A549 (cell line): ENCODE measurements around the gene GRIK4.

Experiments used
- CEBPB ChIP-seq, 2 experiments: fragments of >200 bp in 1 of 2; sonication (Bioruptor Twin) in 1 of 2; formaldehyde crosslinking in 1 of 2; IDR thresholded peaks; 2 replicates each; pipeline ENCODE4 v1.6.1; 2012 to 2016
- EP300 ChIP-seq, 2 experiments: fragments of >200 bp; sonication (Bioruptor Twin); formaldehyde crosslinking; IDR thresholded peaks; 2 replicates in 1 of 2; 3 replicates in 1 of 2; pipeline ENCODE4 v1.6.1; 2016 to 2017
- HDAC2 ChIP-seq: fragments of 200-600 bp; sonication (generic); IDR thresholded peaks from 2 replicates; pipeline ENCODE4 v1.6.1; 2016
- NPAS2 ChIP-seq: fragments of 250-450 bp; sonication (Bioruptor Pico); IDR thresholded peaks from 2 replicates; pipeline ENCODE4 v1.8.0; 2022; ENCODE audit warnings: mild to moderate bottlenecking, moderate library complexity, borderline replicate concordance
- POLR2A ChIP-seq: IDR thresholded peaks from 2 replicates; pipeline ENCODE4 v1.6.1; 2012; ENCODE audit warnings: mild to moderate bottlenecking, low read length
- RNF2 ChIP-seq: fragments of 200-600 bp; sonication (generic); IDR thresholded peaks from 2 replicates; pipeline ENCODE4 v1.6.1; 2016; ENCODE audit warnings: low read depth, mild to moderate bottlenecking, antibody characterized with exemption, moderate library complexity, borderline replicate concordance
- SMC3 ChIP-seq: fragments of >200 bp; sonication (Bioruptor Twin); formaldehyde crosslinking; IDR thresholded peaks from 3 replicates; pipeline ENCODE4 v1.6.1; 2018; ENCODE audit warnings: inconsistent platforms
- USF2 ChIP-seq: fragments of 450-650 bp; IDR thresholded peaks from 2 replicates; pipeline ENCODE4 v1.6.1; 2014; ENCODE audit warnings: antibody characterized with exemption
- TF ChIP-seq, protein P1 (sequence below): fragments of >200 bp; sonication (Bioruptor Twin); formaldehyde crosslinking; IDR thresholded peaks from 3 replicates; pipeline ENCODE4 v1.5.1; 2016

- TF ChIP-seq, protein P1, sequence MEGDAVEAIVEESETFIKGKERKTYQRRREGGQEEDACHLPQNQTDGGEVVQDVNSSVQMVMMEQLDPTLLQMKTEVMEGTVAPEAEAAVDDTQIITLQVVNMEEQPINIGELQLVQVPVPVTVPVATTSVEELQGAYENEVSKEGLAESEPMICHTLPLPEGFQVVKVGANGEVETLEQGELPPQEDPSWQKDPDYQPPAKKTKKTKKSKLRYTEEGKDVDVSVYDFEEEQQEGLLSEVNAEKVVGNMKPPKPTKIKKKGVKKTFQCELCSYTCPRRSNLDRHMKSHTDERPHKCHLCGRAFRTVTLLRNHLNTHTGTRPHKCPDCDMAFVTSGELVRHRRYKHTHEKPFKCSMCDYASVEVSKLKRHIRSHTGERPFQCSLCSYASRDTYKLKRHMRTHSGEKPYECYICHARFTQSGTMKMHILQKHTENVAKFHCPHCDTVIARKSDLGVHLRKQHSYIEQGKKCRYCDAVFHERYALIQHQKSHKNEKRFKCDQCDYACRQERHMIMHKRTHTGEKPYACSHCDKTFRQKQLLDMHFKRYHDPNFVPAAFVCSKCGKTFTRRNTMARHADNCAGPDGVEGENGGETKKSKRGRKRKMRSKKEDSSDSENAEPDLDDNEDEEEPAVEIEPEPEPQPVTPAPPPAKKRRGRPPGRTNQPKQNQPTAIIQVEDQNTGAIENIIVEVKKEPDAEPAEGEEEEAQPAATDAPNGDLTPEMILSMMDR, result no peak
- TF ChIP-seq NPAS2 (CRISPR knock-in tag), result no peak
- no peak for TF ChIP-seq USF2
- TF ChIP-seq POLR2A, result no peak
- no peak for TF ChIP-seq RNF2
- no peak for TF ChIP-seq SMC3
- no peak for TF ChIP-seq HDAC2
- no peak for TF ChIP-seq EP300 (IDR thresholded peaks at IDR 0.05)
- TF ChIP-seq CEBPB (IDR thresholded peaks at IDR 0.05), result no peak
Measured at GRCh38 chr11:120662071-120662676, 150.6 kb downstream of the GRIK4 start.
